Loucy (cell line): ENCODE data around the gene CCDC102B.

Experiments used
- H2AFZ ChIP-seq: fragments of 200-600 bp; sonication (generic); 2 replicates; pipeline ENCODE4 v1.6.0; 2016; ENCODE audit warnings: antibody characterized with exemption, mild to moderate bottlenecking, low read length, moderate library complexity
- H3F3A ChIP-seq: fragments of 200-600 bp; 2 replicates; pipeline ENCODE4 v1.6.0; 2016; ENCODE audit warnings: antibody characterized with exemption, low read depth, mild to moderate bottlenecking
- H3K27me3 ChIP-seq: fragments of 200-600 bp; sonication (generic); 2 replicates; pipeline ENCODE4 v1.6.1; 2014; ENCODE audit warnings: low read length, mild to moderate bottlenecking; ENCODE audit not compliant: insufficient read depth, poor library complexity, severe bottlenecking
- H3K36me3 ChIP-seq: fragments of 200-600 bp; sonication (generic); 2 replicates; pipeline ENCODE4 v1.6.1; 2016; ENCODE audit warnings: low read length; ENCODE audit not compliant: insufficient read depth
- H3K4me1 ChIP-seq: fragments of 200-600 bp; sonication (generic); 2 replicates; pipeline ENCODE4 v1.5.1; 2014; ENCODE audit warnings: low read length, mild to moderate bottlenecking; ENCODE audit not compliant: insufficient read depth, poor library complexity, severe bottlenecking
- H3K4me2 ChIP-seq: fragments of 200-600 bp; sonication (generic); 2 replicates; pipeline ENCODE4 v1.6.0; 2014; ENCODE audit warnings: antibody characterized with exemption, low read length, low read depth, mild to moderate bottlenecking; ENCODE audit not compliant: poor library complexity, severe bottlenecking
- H3K4me3 ChIP-seq: fragments of 200-600 bp; sonication (generic); 2 replicates; pipeline ENCODE4 v1.5.1; 2014; ENCODE audit warnings: low read length, mild to moderate bottlenecking, mixed read lengths; ENCODE audit not compliant: poor library complexity, severe bottlenecking
- H3K79me2 ChIP-seq: fragments of 200-600 bp; sonication (generic); 2 replicates; pipeline ENCODE4 v1.6.1; 2014; ENCODE audit warnings: low read length; ENCODE audit not compliant: insufficient read depth
- H3K9ac ChIP-seq: fragments of 200-600 bp; sonication (generic); 2 replicates; pipeline ENCODE4 v1.6.0; 2014; ENCODE audit warnings: mild to moderate bottlenecking, low read depth, low read length, moderate library complexity; ENCODE audit not compliant: poor library complexity, severe bottlenecking
- H3K9me2 ChIP-seq: fragments of 200-600 bp; sonication (generic); replicated peaks from 2 replicates; pipeline ENCODE4 v1.6.1; 2016; ENCODE audit warnings: low read depth, low read length, mixed read lengths
- H3K9me3 ChIP-seq: fragments of 200-600 bp; sonication (generic); 2 replicates; pipeline ENCODE4 v1.6.1; 2014; ENCODE audit warnings: mild to moderate bottlenecking, antibody characterized with exemption, low read length, low read depth; ENCODE audit not compliant: insufficient read depth
- H4K20me1 ChIP-seq: fragments of 200-600 bp; sonication (generic); 2 replicates; pipeline ENCODE4 v1.6.0; 2014; ENCODE audit warnings: antibody characterized with exemption, low read length, mild to moderate bottlenecking; ENCODE audit not compliant: insufficient read depth, poor library complexity, severe bottlenecking
- EZH2phosphoT487 ChIP-seq: fragments of 200-600 bp; IDR thresholded peaks from 2 replicates; pipeline ENCODE4 v1.6.1; 2018; ENCODE audit warnings: antibody characterized with exemption, mild to moderate bottlenecking, moderate library complexity, borderline replicate concordance
- TF ChIP-seq, protein P1 (sequence below): fragments of 200-600 bp; sonication (generic); conservative IDR thresholded peaks from 2 replicates; pipeline ENCODE4 v1.5.1; 2014; ENCODE audit warnings: mild to moderate bottlenecking, antibody characterized with exemption, low read length

The CCDC102B gene

DNA sequence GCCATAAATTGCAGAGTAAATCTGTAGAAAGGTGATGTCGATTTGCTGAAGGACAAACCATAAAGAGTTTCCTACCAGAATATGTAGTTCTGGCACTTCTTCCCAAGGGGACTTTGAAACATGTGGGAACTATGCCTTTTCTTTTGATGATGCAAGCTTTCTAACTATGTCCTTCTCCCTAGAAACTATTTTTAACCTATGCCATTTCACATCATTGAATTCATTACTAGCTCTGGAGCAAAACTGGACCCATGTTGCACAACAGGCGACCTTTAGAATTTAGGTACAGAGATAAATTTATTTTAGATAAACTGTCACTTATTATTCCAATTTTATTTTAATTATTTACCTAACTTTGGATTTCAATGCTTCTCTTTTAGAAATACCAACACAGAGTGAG lies 186.5 kb downstream of the CCDC102B start:
- TF ChIP-seq, protein P1, sequence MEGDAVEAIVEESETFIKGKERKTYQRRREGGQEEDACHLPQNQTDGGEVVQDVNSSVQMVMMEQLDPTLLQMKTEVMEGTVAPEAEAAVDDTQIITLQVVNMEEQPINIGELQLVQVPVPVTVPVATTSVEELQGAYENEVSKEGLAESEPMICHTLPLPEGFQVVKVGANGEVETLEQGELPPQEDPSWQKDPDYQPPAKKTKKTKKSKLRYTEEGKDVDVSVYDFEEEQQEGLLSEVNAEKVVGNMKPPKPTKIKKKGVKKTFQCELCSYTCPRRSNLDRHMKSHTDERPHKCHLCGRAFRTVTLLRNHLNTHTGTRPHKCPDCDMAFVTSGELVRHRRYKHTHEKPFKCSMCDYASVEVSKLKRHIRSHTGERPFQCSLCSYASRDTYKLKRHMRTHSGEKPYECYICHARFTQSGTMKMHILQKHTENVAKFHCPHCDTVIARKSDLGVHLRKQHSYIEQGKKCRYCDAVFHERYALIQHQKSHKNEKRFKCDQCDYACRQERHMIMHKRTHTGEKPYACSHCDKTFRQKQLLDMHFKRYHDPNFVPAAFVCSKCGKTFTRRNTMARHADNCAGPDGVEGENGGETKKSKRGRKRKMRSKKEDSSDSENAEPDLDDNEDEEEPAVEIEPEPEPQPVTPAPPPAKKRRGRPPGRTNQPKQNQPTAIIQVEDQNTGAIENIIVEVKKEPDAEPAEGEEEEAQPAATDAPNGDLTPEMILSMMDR = no peak
- no peak for TF ChIP-seq EZH2phosphoT487
- Histone ChIP-seq H3K27me3 (no peaks in the 10 kb centered on the region), H3K4me1 (no peaks in the 10 kb centered on the region), H4K20me1 (no peaks in the 10 kb centered on the region), H3K9me2 (no peaks in the 10 kb centered on the region), H3K36me3 (no peaks in the 10 kb centered on the region), H3K79me2 (no peaks in the 10 kb centered on the region), H2AFZ (no peak overlapping the region), H3K9me3 (no peaks in the 10 kb centered on the region), H3K4me2 (no peak overlapping the region), H3K4me3 (no peak overlapping the region), H3F3A (no peaks in the 10 kb centered on the region), H3K9ac (no peak overlapping the region)

DNA sequence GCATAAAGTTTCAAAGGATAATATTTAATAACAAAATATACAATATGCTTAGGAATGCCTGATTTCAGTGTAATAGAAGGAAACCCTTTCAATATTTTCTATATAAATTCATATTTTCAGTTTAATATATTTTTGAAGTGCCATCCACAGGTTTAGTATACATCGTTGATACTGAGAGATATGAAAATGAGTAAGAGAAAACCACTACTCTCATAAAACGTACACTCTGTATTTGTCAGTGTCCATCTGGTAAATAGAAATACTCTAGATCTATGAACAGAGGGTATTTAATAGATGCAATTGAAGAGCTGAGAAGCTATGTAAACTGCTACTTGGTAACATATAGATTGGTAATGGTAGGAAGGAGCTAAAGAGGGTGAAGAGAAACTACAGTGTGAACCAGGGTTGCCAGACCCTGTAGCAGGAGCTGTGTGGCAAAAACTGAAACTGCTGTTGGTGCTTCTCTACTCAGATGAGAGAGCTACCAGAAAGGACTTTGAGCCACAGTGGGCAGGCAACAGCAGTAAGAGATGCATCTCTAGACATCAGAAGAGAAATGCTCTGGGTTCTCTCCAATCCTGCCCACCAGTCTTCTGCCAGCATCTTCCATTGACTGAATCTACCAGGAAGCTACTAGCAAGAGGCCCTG lies 187.4 kb downstream of the CCDC102B start:
- H3K4me3 ChIP-seq = no peak overlapping the region
- H3F3A ChIP-seq = no peaks in the 10 kb centered on the region
- no peaks in the 10 kb centered on the region for H3K79me2 ChIP-seq
- H3K27me3 ChIP-seq = no peaks in the 10 kb centered on the region
- H3K9me3 ChIP-seq = no peaks in the 10 kb centered on the region
- no peaks in the 10 kb centered on the region for H3K9me2 ChIP-seq
- H3K4me1 ChIP-seq = no peaks in the 10 kb centered on the region
- no peak overlapping the region for H2AFZ ChIP-seq
- H3K36me3 ChIP-seq = no peaks in the 10 kb centered on the region
- no peaks in the 10 kb centered on the region for H4K20me1 ChIP-seq
- TF ChIP-seq EZH2phosphoT487 = no peak
- TF ChIP-seq, protein P1 = no peak
- H3K9ac ChIP-seq = no peak overlapping the region
- no peak overlapping the region for H3K4me2 ChIP-seq

DNA sequence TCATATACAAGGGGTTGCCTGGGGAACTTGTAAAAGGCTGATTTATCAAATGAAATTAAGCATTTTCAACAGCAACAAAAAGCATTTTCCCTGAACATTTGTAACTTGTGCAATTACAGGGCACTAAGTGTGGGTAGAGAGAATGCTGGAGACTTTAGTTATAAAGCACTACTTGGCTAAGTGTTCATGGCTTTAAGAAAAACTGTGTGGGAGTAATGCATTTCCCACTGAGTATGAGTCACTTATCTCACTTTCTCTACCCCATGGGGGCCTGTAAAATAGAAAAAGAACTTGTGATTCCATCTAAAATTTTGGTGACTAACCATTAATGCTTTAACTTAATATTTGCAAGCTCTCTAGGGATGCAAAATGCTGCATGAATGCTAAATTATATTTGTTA lies 193.4 kb downstream of the CCDC102B start:
- Histone ChIP-seq H3K4me2 (no peak overlapping the region), H4K20me1 (no peaks in the 10 kb centered on the region), H3K9ac (no peak overlapping the region), H3K36me3 (no peaks in the 10 kb centered on the region), H3K9me2 (no peaks in the 10 kb centered on the region), H3K9me3 (no peaks in the 10 kb centered on the region), H3K27me3 (no peaks in the 10 kb centered on the region), H3K4me3 (no peak overlapping the region), H3K79me2 (no peaks in the 10 kb centered on the region), H3K4me1 (no peaks in the 10 kb centered on the region), H2AFZ (no peak overlapping the region), H3F3A (no peaks in the 10 kb centered on the region)
- no peak for TF ChIP-seq EZH2phosphoT487
- TF ChIP-seq, protein P1 = no peak
